ENCODE measurements around the gene CPN2.

- TF ChIP-seq CTCF (IDR thresholded peaks at IDR 0.05), result no peak
- TF ChIP-seq POLR2A (IDR thresholded peaks at IDR 0.05), result no peak
Measured at GRCh38 chr3:194294895-194295214, 56.3 kb downstream of the CPN2 start.
